TTC549 (cell line): Measurements from ENCODE around the gene TPT1.

Source experiments
- FAIRE-seq: peaks from 2 replicates; lab custom pipeline; 2012; peaks lifted over from hg19 to GRCh38; lab: Jason Lieb, UNC

Gene TPT1

DNA sequence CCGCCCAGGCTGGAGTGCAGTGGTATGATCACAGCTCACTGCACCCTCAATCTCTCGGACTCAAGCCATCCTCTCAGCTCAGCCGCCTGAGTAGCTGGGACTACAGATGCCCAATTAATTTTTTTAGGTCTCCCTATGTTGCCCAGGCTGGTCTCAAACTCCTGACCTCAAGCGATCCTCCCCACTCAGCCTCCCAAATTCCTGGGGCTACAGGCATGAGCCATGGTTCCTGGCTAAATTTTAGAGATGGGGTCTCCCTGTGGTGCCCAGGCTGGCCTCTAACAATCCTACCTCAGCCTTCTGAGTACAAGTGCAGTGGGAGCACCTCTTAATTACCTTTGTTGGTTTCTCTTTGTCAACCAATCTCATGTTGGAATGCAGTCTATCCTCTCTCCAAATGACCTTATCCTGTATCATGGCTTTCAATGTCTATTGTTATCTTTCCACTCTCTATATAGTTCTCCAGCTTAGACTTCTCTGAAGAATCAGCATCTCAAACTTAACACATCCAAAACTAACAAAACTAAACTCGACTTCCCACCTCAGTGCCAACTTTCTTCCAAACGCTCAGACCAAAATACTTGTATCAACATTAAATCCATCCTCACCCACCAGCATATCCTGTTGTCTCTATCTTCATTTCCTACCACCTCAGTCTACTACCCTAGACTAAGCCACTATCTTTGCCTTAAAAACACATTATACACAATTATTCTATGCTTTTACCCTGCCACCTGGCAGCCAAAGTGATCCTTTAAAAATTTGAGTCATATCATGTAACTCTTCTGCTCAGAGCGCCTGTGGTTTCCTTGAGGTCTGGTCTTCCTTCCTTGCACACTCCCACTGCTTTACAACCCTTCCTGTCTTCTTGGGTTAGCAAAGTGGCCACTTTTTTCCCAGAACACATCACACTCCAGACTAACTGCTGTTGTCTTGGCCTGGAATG is 6.7 kb downstream of the TPT1 start:
- no peak for FAIRE-seq

DNA sequence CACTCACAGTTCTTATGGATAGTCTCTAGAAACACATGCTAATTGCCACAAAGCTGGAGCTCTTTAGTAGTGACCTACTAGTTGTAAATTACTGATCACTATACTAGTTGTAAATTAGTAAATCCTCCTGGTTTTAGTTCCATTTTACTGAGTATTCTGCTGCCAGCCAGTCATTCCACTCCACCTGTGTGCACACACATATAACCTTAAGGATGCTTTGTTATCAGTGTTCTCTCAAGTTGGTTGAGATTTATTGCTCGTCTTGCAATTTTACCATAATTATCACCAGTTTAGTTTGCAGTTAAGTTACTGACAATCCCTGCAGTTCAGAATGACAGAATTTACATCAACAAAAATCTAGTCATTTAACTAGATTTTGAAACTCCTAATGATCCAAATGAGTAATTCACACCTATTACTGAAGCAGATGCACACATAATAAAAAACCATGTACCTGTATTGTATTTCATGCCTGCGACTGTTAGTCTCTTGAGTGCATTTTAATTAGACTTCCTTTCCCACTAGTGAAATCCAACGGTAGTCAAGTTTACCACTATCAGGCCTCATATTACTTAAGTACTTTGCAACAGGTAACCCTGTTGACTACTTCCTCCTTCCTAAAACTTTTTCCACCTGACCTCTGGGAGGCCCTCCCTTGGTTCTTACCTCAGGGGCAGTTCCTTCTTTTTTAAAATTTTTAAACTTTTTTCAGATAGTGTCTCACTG is 7.6 kb downstream of the TPT1 start:
- FAIRE-seq: no peak

DNA sequence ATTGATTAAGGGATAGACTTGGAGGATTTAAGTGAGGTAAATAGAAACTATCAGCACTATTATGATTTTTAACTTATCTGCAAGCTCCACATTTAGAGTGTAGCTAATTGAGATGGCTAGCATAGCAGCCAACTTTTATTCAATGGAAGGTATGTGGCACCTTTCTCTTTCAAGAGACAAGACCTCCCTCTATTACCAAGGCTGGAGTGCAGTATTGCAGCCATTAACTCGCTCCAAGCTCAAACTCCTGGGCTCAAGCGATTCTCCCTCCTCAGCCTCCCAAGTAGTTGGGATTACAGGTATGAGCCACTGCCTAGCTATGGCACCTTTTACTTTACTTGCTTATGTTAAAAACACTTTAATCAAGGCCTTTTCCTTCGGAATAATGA is 8.2 kb downstream of the TPT1 start:
- FAIRE-seq: no peak

DNA sequence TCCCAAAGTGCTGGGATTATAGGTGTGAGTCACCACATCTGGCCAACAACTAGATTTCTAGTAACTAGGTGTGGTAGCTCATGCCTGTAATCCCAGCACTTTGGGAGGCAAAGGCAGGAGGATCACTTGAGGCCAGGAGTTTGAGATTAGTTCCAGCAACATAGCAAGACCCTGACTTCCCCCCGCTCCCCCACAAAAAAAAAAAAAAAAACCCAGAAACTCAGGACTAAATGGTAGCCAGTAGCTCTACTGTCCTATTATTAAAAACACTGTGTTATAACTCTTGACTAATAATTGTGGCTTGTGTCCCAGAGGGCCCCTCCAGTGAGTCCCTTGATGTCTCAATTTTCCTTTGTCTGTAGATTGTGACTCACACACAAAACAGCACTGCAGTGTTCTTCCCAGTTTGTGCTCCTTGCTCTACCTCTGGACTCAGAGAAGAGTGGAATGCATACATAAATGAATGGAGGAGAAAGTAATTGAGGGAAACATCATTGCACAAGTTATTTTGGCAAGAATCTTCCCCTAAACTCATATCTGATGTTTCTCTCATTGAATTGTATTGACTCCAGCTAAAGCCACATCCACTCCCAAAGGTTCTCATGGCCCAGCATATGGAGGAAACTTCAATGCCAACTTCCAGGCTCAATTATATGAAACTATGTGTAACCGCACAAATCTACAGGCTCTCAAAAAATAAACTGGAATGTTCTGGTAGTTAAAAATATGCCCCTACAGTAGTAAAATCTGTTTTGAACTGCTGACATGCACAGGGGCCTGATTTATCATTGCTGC is 8.8 kb downstream of the TPT1 start:
- FAIRE-seq: no peak

DNA sequence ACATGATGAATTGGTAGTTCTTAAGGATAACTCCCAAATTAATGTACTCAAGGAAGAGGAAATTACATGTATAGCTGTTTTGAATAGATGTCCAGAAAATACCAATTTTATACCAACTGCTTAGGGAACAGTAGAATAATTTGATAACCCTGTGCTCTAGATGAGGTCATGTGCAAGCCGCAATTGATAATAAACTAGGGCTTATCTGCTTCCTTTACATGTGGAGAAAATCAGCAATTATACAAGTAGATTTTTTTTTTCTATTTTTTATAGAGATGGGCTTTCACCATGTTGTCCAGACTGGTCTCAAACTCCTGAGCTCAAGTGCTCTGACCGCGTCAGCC is 9.3 kb downstream of the TPT1 start:
- no peak for FAIRE-seq

DNA sequence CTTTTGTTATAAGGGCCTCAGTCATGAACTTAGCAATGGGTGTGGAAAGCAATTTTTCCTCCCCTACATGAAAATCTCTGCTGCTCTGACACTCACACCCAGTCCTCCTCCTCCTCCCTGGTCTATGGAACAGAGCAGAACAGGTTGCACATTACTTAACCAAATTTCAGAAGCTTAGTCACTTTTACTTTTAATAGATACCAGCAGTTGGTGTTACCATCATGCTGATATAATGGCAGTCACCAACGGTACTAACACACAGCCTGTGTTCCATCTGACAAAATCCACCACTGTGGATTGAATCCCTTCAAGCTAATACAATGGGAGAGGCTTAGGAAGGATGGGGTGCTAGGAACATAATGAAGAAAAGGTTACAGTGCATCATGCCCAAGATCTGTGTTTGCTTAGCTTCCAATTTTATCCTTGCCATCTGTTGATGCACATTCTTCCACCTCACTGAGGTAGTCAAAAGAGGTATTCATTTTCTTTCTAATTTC is 9.8 kb downstream of the TPT1 start:
- FAIRE-seq: no peak

DNA sequence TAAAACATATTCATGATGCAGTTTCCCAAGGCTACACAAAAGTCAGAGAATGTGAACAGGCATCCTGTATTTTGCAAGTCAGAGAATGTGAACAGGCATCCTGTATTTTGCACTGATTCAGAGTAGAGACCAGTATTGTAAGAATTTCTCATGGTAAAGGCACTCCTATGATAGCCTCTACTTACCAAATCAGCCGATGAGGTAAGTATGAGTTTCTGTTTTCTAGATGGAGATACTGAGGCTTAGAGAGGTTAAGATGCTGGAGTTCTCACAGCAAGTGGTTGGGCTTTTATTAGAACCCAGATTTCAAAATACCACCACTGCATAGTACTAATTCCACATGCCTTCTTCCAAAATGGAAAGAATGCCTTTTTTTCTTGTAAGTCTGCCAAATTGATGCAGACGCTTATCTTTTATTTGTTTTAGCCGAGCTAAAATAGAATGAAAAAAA is 12.3 kb downstream of the TPT1 start:
- FAIRE-seq: no peak

- no peak for FAIRE-seq
Observed at GRCh38 chr13:45327253-45327955, 13.6 kb downstream of the TPT1 start.

- no peak for FAIRE-seq
Observed at GRCh38 chr13:45325806-45326205, 15.2 kb downstream of the TPT1 start.

GRCh38 chr13:45320876-45321629 is 19.9 kb downstream of the TPT1 start:
- FAIRE-seq: no peak

GRCh38 chr13:45316996-45317395 is 24.0 kb downstream of the TPT1 start:
- FAIRE-seq: no peak

DNA sequence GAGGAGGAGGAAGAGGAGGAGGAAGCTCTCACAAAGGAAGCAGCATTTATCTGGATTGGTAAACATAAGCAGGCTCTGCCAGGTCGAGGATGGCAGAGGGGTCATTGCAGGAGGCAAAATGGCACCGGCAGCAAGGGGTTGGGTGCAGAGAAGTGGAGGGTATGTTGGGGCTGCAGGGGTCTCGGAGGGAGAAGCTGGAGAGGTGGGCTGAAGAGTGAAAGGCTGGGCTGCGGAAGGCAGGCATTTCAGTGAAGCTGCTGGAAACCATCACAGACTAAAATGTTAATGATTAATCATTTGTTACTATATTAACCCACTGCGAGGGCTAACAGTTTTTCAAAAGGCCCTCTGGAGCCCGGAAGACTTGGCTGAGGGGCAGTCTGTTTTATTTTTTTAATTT is 24.6 kb downstream of the TPT1 start:
- FAIRE-seq: no peak

- FAIRE-seq: no peak
Observed at GRCh38 chr13:45315520-45316167, 25.3 kb downstream of the TPT1 start.

GRCh38 chr13:45314822-45315221 is 26.2 kb downstream of the TPT1 start:
- FAIRE-seq: no peak

GRCh38 chr13:45310341-45311131 is 30.4 kb downstream of the TPT1 start:
- FAIRE-seq: no peak

DNA sequence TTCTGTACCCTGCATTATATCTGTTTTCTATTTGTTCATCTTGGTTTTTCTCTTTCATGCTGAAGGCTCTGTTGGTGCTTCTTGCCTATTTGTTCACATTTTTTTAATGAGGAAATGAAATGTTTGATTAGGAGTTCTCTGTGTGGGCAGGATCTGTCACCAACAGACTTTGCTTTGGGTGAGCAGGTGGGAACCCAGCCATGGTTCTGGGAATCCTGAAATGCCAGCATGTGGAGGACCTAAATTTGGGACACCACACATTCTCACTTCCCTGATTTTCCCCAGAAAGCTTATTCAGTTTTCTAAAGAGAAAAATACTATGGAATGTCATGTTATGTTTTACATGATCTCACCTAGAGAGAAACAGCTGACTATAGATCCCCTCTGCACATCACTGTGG is 34.0 kb downstream of the TPT1 start:
- FAIRE-seq: no peak

DNA sequence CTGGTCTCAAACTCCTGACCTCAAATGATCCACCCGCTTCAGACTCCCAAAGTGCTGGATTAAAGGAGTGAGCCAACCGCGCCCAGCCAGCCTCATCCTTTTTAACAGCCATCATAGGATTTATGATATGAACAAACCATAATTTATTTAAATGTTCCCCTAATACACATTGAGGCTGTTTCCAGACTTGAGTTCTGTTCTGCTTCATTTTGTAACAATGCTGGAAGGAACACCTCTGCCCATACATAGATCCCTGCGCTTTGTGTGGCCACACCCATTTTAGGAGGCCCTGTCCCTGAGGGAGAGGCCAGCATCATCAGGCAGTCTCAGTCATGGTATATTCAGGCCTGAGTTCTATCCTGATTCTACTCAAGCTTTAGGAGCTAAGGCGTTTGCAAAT is 35.9 kb downstream of the TPT1 start:
- FAIRE-seq: no peak

- FAIRE-seq: no peak
Observed at GRCh38 chr13:45303866-45304265, 37.1 kb downstream of the TPT1 start.

GRCh38 chr13:45303026-45303425 is 38.0 kb downstream of the TPT1 start:
- no peak for FAIRE-seq

GRCh38 chr13:45302507-45302906 is 38.5 kb downstream of the TPT1 start:
- FAIRE-seq: no peak
